NCI-H2107 treated with DMSO at 0.1 percent for 48 hours (cell line): ENCODE measurements around the gene CELA3B.
"Not testable (repeated sequence)": the region's sequence is repeated elsewhere in the genome, so short reads cannot be mapped to it uniquely, and the experiment has no call there.

ENCODE experiments used
- DNase-seq: peaks from one replicate; lab custom pipeline; 2025; ENCODE audit not compliant: unreplicated experiment; lab: John Stamatoyannopoulos, UW

Gene CELA3B

GRCh38 chr1:22005261-22006149 is 28.7 kb downstream of the CELA3B start:
- not testable (repeated sequence) for DNase-seq

- not testable (repeated sequence) for DNase-seq
These were observed 29.9 kb downstream of the CELA3B start for GRCh38 chr1:22006736-22007135.

- DNase-seq, result not testable (repeated sequence)
These were observed 30.4 kb downstream of the CELA3B start for GRCh38 chr1:22007262-22007661.

- DNase-seq, result not testable (repeated sequence)
These were observed 32.7 kb downstream of the CELA3B start for GRCh38 chr1:22009566-22009965.

GRCh38 chr1:22012752-22013151 is 35.9 kb downstream of the CELA3B start:
- DNase-seq, result not testable (repeated sequence)

GRCh38 chr1:22014575-22015206 is 37.9 kb downstream of the CELA3B start:
- DNase-seq, result not testable (repeated sequence)

GRCh38 chr1:22018583-22019559 is 42.0 kb downstream of the CELA3B start:
- no peak for DNase-seq

- DNase-seq, result no peak
These were observed 44.2 kb downstream of the CELA3B start for GRCh38 chr1:22021061-22021460.

GRCh38 chr1:22024485-22025367 is 47.9 kb downstream of the CELA3B start:
- no peak for DNase-seq

- DNase-seq, result peak; percentile 75
These were observed 48.7 kb downstream of the CELA3B start for GRCh38 chr1:22025368-22026155.

- DNase-seq, result no peak
These were observed 50.1 kb downstream of the CELA3B start for GRCh38 chr1:22026924-22027289.

GRCh38 chr1:22030057-22030456 is 53.2 kb downstream of the CELA3B start:
- DNase-seq, result no peak

GRCh38 chr1:22030473-22030872 is 53.7 kb downstream of the CELA3B start:
- DNase-seq, result no peak

GRCh38 chr1:22031214-22031962 is 54.6 kb downstream of the CELA3B start:
- no peak for DNase-seq

GRCh38 chr1:22034834-22035233 is 58.0 kb downstream of the CELA3B start:
- not testable (repeated sequence) for DNase-seq

- DNase-seq, result no peak
These were observed 60.7 kb downstream of the CELA3B start for GRCh38 chr1:22037520-22037919.

GRCh38 chr1:22038036-22038435 is 61.2 kb downstream of the CELA3B start:
- DNase-seq, result no peak
